ENCODE measurements around the gene TENM4.

DNA sequence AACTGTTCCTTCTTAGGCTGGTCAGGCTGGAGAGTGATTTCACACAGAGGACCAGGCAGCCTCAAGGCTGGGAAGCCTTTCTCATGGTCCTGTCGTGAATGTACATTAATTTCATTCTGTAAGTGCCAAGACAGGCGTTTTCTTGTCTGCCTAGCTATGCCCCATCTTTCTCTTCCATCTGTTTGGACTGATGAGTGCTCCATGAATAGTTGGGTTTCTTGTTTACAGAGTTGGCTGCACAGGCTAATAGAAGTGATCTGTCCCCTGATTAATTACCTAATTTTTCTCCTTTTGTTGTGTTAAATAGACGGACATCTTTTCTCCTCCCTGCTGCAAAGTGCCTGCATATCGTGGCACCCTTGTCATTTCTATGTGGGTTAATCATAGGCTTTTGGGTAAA lies 730.4 kb downstream of the TENM4 start:
- TF ChIP-seq EZH2 (IDR thresholded peaks at IDR 0.05) (no peak), POLR2AphosphoS5 (IDR thresholded peaks at IDR 0.05; ENCODE audit: borderline replicate concordance, low read depth, low read length) (no peak)
